ENCODE results near the gene NUPR2.
"Not testable (repeated sequence)": the region's sequence is repeated elsewhere in the genome, so short reads cannot be mapped to it uniquely, and the experiment has no call there.

The NUPR2 gene

GRCh38 chr7:56115852-56116538 lies at the start of gene NUPR2:
NUPR2 (minus strand) TSS chr7:56116417; CDS start chr7:56116314, 103 bp downstream.
- DNase-seq: no peak

- DNase-seq: no peak
Measured at GRCh38 chr7:56157238-56157790, 41.1 kb upstream of the NUPR2 start.

GRCh38 chr7:56131062-56131461 lies 14.8 kb upstream of the NUPR2 start:
- not testable (repeated sequence) for DNase-seq

- DNase-seq: no peak
Measured at GRCh38 chr7:56127241-56127975, 11.2 kb upstream of the NUPR2 start.

GRCh38 chr7:56125831-56126230 lies 9.6 kb upstream of the NUPR2 start:
- DNase-seq: no peak

- no peak for DNase-seq
Measured at GRCh38 chr7:56124981-56125380, 8.8 kb upstream of the NUPR2 start.

- DNase-seq: no peak
Measured at GRCh38 chr7:56121440-56121839, 5.2 kb upstream of the NUPR2 start.

GRCh38 chr7:56112244-56112643 lies 4.0 kb downstream of the NUPR2 start:
- not testable (repeated sequence) for DNase-seq

GRCh38 chr7:56110611-56111010 lies 5.6 kb downstream of the NUPR2 start:
- no peak for DNase-seq

- no peak for DNase-seq
Measured at GRCh38 chr7:56107954-56108258, 8.3 kb downstream of the NUPR2 start.

GRCh38 chr7:56106108-56107073 lies 9.8 kb downstream of the NUPR2 start, which contains the start of gene CHCHD2:
CHCHD2 (minus strand) TSS chr7:56106476; CDS start chr7:56106413, 63 bp downstream.
- peak; percentile 99 for DNase-seq

- DNase-seq: peak; percentile 73
Measured at GRCh38 chr7:56105508-56105907, 10.7 kb downstream of the NUPR2 start.

- DNase-seq: not testable (repeated sequence)
Measured at GRCh38 chr7:56104138-56104537, 12.1 kb downstream of the NUPR2 start.

- DNase-seq: no peak
Measured at GRCh38 chr7:56099653-56100052, 16.6 kb downstream of the NUPR2 start.

- not testable (repeated sequence) for DNase-seq
Measured at GRCh38 chr7:56098187-56099008, 17.8 kb downstream of the NUPR2 start.

- DNase-seq: peak; percentile 81
Measured at GRCh38 chr7:56097700-56098099, 18.5 kb downstream of the NUPR2 start.

- peak; percentile 31 for DNase-seq
Measured at GRCh38 chr7:56092789-56093531, 23.3 kb downstream of the NUPR2 start, which contains the start of gene PHKG1. PHKG1 (minus strand) TSS chr7:56092952; CDS start chr7:56088941, 4,011 bp downstream.

GRCh38 chr7:56092388-56092787 lies 23.8 kb downstream of the NUPR2 start:
- DNase-seq: not testable (repeated sequence)

- DNase-seq: no peak
Measured at GRCh38 chr7:56091591-56091990, 24.6 kb downstream of the NUPR2 start.

- no peak for DNase-seq
Measured at GRCh38 chr7:56087445-56087844, 28.8 kb downstream of the NUPR2 start.

- DNase-seq: no peak
Measured at GRCh38 chr7:56086761-56087160, 29.5 kb downstream of the NUPR2 start.

Measured in hematopoietic multipotent progenitor cell treated with erythropoietin and hydrocortisone succinate and interleukin-3 and kit ligand, for 6 days (in vitro differentiated cells).